Measurements from ENCODE around the gene LY6G6F. TPM values are rescaled to one million over a fixed set of nuclear protein-coding genes. Genes with fewer than 3 reads are reported as not detected.

The LY6G6F gene
- total RNA-seq, 2 experiments from 2014 or later, result not detected

DNA sequence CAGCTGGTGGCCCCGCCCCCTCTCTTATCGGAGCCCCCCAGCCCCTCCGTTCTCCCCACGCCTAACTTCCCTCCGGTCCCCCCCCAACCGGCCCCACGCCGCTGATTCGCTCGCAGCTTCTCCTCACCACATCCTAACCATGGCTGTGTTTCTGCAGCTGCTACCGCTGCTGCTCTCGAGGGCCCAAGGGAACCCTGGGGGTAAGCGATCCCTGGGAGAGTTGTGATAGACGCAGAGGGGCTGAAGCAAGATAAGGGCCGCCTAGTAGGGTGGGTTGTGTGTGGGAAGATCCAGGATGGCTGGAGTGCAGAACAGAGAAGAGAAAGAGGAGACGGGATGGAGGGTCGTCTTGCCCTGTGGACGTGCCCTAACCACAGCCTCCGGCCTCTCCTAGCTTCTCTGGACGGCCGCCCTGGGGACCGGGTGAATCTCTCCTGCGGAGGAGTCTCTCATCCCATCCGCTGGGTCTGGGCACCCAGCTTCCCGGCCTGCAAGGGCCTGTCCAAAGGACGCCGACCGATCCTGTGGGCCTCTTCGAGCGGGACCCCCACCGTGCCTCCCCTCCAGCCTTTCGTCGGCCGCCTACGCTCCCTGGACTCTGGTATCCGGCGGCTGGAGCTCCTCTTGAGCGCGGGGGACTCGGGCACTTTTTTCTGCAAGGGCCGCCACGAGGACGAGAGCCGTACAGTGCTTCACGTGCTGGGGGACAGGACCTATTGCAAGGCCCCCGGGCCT lies 16.7 kb downstream of the LY6G6F start, which contains the start of gene MPIG6B:
TSS of gene MPIG6B (plus strand) at position 129 of the 735 bp plus-strand sequence. CDS start at position 140, 11 bp downstream.
- H3K4me1 Mint-ChIP-seq (ENCODE audit: low read depth), result peaks cover 26% of the 10 kb centered on the region
- Histone ChIP-seq H3K27ac (ENCODE audit: low read depth in 1 of 2, low read length in 2 of 2) (no peak within 1 kb of the TSS), H3K4me3 (ENCODE audit: low read length) (no peak within 1 kb of the TSS), H3K27me3 (ENCODE audit: control insufficient read depth in 1 of 2, insufficient read depth in 2 of 2, low read length in 2 of 2) (no peaks in the 10 kb centered on the region), H3K9me3 (ENCODE audit: control insufficient read depth in 1 of 2, insufficient read depth in 1 of 2, low read length in 2 of 2) (no peaks in the 10 kb centered on the region), H3K36me3 (ENCODE audit: insufficient read depth, low read length) (no peaks in the 10 kb centered on the region), H3K4me1 (ENCODE audit: insufficient read depth, low read length) (peaks cover 31% of the 10 kb centered on the region)
- no peak within 1 kb of the TSS for H3K27ac Mint-ChIP-seq
- H3K27me3 Mint-ChIP-seq, result no peaks in the 10 kb centered on the region
- DNase-seq (no peak), ATAC-seq (ENCODE audit: poor library complexity) (no peak)
- ChIA-PET POLR2A (interaction anchor here (1.4 kb wide), 1 partner anchor 20 kb away, joined by 4 read pairs; the partner anchor contains the start of gene ABHD16A), CTCF (no interaction called here)
- H3K36me3 Mint-ChIP-seq (ENCODE audit: low read depth), result peaks cover 6% of the 10 kb centered on the region
- no peaks in the 10 kb centered on the region for H3K9me3 Mint-ChIP-seq
- intact Hi-C loops (cut with DNase I, micrococcal nuclease), result no loop called here
- no peak within 1 kb of the TSS for H3K4me3 Mint-ChIP-seq
- TF ChIP-seq, protein P1, sequence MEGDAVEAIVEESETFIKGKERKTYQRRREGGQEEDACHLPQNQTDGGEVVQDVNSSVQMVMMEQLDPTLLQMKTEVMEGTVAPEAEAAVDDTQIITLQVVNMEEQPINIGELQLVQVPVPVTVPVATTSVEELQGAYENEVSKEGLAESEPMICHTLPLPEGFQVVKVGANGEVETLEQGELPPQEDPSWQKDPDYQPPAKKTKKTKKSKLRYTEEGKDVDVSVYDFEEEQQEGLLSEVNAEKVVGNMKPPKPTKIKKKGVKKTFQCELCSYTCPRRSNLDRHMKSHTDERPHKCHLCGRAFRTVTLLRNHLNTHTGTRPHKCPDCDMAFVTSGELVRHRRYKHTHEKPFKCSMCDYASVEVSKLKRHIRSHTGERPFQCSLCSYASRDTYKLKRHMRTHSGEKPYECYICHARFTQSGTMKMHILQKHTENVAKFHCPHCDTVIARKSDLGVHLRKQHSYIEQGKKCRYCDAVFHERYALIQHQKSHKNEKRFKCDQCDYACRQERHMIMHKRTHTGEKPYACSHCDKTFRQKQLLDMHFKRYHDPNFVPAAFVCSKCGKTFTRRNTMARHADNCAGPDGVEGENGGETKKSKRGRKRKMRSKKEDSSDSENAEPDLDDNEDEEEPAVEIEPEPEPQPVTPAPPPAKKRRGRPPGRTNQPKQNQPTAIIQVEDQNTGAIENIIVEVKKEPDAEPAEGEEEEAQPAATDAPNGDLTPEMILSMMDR (IDR thresholded peaks at IDR 0.05), result no peak

DNA sequence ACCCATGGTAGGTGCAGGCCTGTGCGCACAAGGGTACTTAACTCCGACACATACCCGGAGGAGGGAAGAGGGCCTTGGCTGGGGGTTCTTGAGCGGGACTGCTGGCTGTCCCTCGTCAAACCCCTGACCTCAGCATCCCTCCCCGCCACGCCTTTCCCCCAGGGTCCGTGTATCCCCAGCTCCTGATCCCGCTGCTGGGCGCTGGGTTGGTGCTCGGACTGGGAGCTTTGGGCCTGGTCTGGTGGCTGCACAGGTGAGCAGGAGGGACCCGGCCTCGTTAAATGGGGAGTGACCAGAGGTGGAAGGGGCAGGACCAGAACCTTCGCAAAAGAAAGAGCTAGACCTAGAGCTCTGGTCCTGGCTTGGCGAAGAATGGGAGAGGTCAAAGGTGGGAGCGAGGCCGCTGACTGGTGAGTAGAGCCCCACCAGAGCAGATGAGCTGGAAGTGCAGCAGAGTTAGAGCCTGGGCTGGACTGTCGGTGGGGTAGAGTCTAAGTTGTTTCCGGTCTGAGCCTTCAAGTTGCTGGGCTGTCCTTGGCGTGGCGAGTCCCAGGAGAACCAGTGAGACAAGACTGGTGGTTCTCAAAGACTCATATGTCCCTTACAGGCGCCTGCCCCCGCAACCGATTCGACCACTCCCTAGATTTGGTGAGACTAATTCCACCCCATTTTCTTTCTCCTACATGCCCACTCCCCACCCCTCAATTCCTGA lies 17.5 kb downstream of the LY6G6F start:
- peaks cover 6% of the 10 kb centered on the region for H3K36me3 Mint-ChIP-seq (ENCODE audit: low read depth)
- Histone ChIP-seq H3K36me3 (ENCODE audit: insufficient read depth, low read length) (no peaks in the 10 kb centered on the region), H3K27me3 (ENCODE audit: control insufficient read depth in 1 of 2, insufficient read depth in 2 of 2, low read length in 2 of 2) (no peaks in the 10 kb centered on the region), H3K27ac (ENCODE audit: low read depth in 1 of 2, low read length in 2 of 2) (no peak overlapping the region), H3K4me1 (ENCODE audit: insufficient read depth, low read length) (peaks cover 38% of the 10 kb centered on the region), H3K4me3 (ENCODE audit: low read length) (no peak overlapping the region), H3K9me3 (ENCODE audit: control insufficient read depth in 1 of 2, insufficient read depth in 1 of 2, low read length in 2 of 2) (no peaks in the 10 kb centered on the region)
- ChIA-PET CTCF (no interaction called here), POLR2A (interaction anchor here (1.4 kb wide), 1 partner anchor 21 kb away, joined by 4 read pairs; the partner anchor contains the start of gene ABHD16A)
- DNase-seq (no peak), ATAC-seq (ENCODE audit: poor library complexity) (no peak)
- no peak overlapping the region for H3K27ac Mint-ChIP-seq
- peaks cover 29% of the 10 kb centered on the region for H3K4me1 Mint-ChIP-seq (ENCODE audit: low read depth)
- TF ChIP-seq, protein P1 (IDR thresholded peaks at IDR 0.05), result no peak
- no peak overlapping the region for H3K4me3 Mint-ChIP-seq
- intact Hi-C loops (cut with DNase I, micrococcal nuclease), result no loop called here
- no peaks in the 10 kb centered on the region for H3K9me3 Mint-ChIP-seq
- H3K27me3 Mint-ChIP-seq, result no peaks in the 10 kb centered on the region

DNA sequence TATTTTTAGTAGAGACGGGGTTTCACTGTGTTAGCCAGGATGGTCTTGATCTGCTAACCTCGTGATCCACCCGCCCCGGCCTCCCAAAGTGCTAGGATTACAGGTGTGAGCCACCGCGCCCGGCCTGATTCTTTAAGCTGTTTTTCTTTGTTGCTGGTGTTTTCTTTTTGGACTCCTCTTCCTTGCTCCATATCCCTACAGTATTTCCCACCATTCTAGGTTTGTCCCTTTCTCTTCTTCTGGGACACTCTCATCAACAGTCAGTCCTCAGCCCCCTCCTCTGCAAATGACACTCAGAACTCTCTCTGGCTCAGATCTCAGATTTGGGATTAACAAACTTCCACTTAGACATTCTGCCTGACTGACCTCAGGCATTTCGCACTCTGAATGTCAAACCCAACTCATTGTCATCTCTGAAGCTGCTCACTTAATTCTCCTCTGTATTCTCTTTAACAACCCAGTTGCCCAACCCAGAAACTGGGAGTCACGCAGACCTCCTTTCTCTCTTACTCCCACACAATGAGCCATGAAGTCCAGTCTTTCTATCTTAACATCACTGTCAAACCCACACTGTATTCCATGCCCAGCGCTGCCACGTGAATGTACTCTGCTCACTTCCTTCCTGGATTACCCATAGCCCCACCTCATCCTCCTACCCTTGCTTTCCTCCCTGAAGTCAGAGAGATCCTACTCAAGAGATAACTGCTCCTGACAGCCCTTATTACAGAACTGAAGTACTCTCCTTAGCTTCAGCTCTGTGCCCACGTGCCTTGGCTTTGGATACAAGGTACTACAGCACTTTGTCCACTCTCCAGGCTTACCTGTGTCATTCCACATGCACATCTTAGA lies 19.1 kb downstream of the LY6G6F start:
- H3K4me3 Mint-ChIP-seq, result no peak overlapping the region

More for the DNA sequence above, 19.1 kb downstream of the LY6G6F start:
- TF ChIP-seq, protein P1 (IDR thresholded peaks at IDR 0.05), result no peak
- peaks cover 42% of the 10 kb centered on the region for H3K4me1 Mint-ChIP-seq (ENCODE audit: low read depth)
- H3K27me3 Mint-ChIP-seq, result no peaks in the 10 kb centered on the region
- ChIA-PET CTCF (interaction anchor here (5.8 kb wide), 1 partner anchor 13 kb away, joined by 41 read pairs; the partner anchor contains the start of gene MSH5), POLR2A (no interaction called here)
- intact Hi-C loops (cut with DNase I, micrococcal nuclease), result no loop called here
- Histone ChIP-seq H3K27ac (ENCODE audit: low read depth in 1 of 2, low read length in 2 of 2) (no peak overlapping the region), H3K4me3 (ENCODE audit: low read length) (no peak overlapping the region), H3K4me1 (ENCODE audit: insufficient read depth, low read length) (peaks cover 52% of the 10 kb centered on the region), H3K27me3 (ENCODE audit: control insufficient read depth in 1 of 2, insufficient read depth in 2 of 2, low read length in 2 of 2) (no peaks in the 10 kb centered on the region), H3K36me3 (ENCODE audit: insufficient read depth, low read length) (peaks cover 5% of the 10 kb centered on the region), H3K9me3 (ENCODE audit: control insufficient read depth in 1 of 2, insufficient read depth in 1 of 2, low read length in 2 of 2) (no peaks in the 10 kb centered on the region)
- ATAC-seq (ENCODE audit: poor library complexity), result no peak
- no peaks in the 10 kb centered on the region for H3K9me3 Mint-ChIP-seq
- no peak overlapping the region for H3K27ac Mint-ChIP-seq
- peaks cover 19% of the 10 kb centered on the region for H3K36me3 Mint-ChIP-seq (ENCODE audit: low read depth)
- peak in 1 of 14 experiments; percentile 13 for DNase-seq

All from CD4-positive, alpha-beta T cell (primary cell).